GM21526 (cell line): Measurements from ENCODE around the gene TFF1.

Experiments used
- ATAC-seq: cut with Tn5 transposase; IDR thresholded peaks from one replicate; pipeline ENCODE4 v1.9.1; 2021; ENCODE audit warnings: moderate library complexity; ENCODE audit not compliant: unreplicated experiment, low FRiP score

The TFF1 gene

DNA sequence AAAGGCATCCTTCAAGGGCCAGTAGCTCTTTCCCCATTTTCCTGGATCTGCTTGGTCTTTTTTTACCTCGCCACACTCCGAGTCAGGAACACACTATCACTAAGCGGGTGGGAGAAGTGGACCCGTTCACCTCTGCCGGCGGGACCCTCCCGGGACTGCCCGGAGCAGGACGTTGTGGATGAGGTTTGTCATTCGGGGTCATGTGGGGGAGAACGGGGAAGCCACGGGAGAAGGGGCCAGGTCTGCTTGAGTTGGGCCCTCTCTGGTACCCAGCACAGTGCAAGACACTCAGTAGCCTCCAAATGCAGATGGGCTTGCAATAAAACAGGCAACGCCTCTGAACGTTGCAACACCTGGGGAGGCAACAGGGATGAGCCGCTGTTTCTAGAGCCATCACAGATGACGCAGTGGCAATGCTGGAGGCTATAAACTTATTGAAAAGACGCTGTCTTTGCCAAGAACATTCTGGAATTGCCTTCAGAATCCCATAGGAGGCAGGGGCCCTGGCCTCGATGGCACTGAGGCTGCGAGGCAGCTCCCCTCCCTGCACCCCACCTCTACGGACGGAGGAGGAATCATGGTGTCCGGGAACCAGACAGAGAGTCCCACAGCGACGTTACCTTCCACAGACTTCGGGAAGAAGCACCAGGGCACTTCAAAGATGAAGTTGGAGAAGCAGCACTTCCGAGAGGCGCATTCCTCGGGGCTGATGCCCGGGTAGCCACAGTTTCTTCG is 19.3 kb downstream of the TFF1 start:
- ATAC-seq = no peak

DNA sequence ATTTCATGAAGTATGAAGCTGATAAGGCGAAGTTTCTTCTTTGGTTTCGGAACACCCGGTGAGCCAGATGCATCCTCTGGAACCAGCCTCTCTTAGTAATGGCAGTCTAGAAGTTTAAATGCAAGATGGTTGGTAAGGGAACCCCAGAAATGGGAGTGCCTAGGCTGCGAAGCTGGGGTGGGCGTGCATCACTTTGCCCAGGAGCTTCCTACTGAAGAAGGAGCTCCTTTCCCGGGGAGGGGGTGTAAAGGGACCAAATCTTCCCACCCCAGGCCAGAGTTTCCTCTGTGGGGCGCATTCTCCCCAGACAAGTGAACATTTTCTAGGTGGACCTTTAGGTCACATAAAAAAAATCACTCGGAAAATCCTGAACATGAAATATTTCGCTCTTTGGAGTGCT is 19.9 kb downstream of the TFF1 start:
- ATAC-seq = no peak

DNA sequence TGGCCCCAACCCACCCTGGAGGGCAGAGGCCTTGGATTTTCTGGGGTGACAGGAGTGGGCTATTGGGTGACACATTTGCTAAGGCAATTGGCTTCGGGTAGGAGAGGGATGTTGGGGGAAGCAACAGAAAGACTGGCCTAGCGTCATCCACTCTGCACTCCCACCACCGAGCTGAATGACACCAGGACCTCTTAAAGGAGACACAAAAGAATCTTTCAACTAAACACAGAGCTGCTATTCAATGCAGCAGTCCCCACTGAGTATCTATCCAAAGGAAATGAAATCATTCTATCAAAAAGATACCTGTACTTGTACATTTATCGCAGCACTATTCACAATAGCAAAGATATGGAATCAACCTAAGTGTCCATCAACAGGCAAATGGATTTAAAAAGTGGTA is 21.7 kb downstream of the TFF1 start:
- ATAC-seq = no peak

DNA sequence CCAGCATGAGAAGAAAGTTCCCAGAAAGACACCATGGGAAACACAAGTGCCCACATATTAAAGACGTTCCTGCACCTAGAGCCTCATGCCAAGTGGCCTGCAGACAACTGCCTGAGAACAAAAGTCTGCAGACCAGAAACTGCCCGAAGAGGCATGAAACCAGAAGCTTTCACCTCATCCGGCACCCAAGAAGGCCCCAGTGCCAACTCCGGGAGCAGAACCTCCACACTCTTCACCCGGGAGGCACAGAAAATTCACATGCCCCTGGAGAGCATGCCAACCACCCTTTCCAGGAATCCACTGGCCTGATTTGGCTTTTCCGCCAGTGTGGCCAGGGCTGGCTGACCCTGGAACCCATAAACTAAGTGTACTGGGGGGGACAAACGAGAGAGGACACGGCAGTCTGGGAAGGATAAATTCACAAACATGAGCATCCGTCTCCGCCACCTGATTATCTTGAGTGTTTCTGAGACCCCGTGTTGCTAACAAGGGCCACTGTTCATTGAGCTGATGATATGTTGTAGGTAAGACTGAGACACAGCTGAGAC is 22.3 kb downstream of the TFF1 start:
- no peak for ATAC-seq

DNA sequence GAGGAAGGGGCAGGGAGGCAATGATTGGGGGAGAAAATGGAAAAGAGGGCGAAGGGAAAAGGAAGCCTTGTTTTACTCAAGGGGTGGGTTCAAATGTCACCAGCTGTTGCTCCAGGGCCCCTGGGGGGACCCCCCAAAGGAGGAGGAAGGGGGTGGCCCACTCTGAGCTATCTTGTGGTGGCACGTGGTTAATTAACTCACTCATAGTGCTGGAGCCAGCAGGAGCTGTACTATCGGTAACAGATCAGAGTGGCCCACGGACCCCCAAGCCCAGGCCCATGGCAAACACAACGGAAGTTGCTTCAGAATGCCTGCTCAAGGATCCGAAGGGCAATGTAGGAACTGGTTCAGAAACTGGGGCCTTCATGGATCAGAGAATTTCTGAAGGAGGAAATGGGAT is 22.8 kb downstream of the TFF1 start:
- no peak for ATAC-seq

DNA sequence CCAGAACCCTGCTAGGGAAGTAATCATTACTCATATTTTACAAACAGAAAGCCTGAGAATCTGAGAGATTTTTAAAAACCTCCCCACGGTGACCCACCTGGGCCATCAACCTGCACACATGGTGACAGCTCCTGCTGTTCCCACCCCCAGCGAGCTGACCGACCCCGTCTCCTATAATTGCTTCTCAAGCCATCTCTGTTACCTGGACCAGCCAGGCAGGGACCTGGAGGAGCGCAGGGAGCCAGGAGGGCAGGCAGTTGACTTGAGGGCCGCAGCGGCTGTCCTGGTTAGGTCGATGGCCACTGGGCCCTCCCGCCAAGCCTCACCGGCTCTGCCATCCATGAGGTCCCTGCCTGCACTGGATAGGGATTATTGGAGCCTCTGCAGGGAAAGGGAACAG is 23.2 kb downstream of the TFF1 start:
- no peak for ATAC-seq

- ATAC-seq = no peak
Observed at GRCh38 chr21:42341776-42342542, 24.4 kb downstream of the TFF1 start.

DNA sequence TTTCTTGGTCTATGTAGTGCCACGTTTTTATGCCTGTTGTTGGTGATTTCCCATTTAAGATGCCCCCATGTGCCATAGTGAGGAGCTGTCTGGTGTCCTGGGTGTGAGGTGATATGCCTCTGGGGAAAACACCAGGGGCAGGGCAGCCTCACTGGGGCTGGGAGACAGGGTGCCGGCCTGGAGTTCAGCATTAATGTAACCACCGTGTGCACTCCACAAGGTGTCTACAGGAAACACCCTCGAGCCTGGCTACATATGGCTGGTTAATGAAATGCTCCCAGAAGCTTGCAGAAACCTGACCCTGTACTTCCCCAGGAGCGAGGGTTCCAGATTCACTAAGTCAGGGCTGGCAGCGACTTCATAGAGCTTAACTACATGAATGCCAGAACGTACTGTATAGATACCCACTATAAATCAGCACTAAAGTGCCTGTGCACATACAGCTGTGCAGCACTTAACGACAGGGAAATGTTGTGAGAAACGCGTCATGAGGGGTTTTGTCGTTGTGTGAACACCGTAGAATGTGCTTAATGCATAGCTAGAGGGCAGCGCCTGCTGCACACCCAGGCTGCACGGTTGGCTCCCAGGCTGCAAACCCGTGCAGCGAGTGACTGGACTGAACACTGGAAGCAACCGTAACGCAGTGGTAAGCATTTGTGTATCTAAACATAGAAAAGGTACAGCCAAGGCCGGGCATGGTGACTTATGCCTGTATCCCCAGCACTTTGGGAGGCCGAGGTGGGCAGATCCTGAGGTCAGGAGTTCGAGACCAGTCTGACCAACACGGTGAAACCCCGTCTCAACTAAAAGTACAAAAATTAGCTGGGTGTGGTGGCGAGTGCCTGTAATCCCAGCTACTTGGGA is 25.9 kb downstream of the TFF1 start:
- ATAC-seq = no peak

DNA sequence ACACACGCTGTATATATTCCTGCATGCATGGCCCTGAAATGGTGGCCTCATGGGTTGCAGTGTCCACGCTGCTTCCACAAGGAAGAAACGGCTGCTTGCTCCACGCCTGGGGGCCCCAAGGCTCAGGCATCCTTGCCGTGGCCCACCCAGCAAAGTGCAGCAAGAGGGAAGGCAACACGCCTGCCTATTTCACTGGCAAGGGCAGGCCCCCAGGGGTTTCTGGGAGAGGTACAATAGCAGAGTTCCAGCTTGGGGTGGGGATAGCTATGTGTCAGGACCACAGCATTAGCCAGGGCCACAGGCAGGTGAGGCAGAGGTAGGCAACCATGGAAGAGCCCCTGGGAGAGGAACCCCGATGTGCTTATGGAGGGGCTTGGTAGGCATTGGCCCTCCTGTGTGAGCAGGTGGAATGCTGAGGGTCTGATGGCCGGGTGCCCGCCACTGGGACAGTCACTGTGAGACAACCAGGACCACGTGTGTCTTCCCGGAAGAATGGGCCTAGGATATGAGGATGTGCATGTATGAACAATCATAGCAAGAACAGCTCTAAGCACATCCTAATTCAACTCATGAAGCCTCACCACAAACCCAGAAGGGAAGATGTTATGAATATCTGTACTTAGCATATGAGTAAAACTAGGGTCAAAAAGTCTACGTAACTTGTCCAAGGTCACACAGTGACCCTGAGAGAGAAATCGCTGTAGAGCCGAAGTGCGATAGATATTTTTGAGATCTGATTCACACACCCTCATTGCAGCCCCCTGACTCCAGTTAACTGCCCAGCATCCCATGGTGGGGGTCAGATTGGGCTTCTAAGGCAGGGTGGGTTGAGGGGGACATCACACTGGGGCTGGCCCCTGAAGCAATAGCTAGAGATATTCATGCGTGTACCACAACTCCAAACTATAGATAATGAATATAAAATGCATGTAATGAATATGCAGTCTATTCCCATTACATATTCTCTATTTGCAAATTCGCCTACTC is 27.3 kb downstream of the TFF1 start:
- ATAC-seq = no peak

DNA sequence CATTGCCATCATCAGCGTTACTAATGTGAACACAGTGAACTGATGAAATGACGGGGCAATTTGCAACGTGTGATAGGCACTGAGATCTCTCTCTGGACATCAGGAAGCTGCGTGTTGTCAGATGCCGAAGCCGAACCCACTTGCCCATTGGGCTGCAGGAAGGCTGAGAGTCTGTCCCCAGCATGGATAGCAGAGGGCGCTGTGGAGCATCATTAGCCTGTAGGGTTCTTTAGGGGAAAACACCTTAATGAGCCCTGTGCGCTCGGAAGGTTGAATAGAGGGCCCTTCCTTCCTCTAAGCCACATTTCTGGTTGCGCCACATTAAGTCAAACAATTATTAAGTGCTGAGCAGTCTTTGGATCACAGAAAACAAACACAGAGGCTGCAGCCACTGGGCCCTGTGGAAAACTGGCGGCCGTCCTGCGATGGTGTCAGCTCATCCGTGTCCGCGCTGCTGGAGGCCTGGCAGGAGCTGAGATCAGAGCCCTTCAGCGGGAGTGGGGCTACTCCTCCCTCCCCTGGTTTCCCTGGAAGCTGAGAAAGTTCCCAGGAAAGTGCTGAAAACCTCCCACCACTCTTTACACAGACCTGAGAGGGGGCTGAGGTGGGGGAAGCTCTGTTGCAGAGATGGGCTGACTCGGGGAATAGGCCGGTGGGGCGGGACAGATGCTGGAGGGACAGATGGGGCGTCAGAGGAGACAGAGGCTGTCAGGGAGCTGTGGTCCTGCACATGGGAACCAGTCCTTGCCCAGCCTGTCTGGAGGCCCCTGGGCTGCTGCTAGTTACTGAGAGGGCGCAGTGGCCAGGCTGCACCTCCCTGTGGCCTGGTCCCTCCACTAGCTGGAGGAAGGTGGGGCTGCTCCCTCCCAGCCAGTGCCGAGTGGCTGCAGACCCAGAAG is 28.3 kb downstream of the TFF1 start:
- no peak for ATAC-seq

GRCh38 chr21:42337276-42337675 is 29.1 kb downstream of the TFF1 start:
- no peak for ATAC-seq

GRCh38 chr21:42336054-42336453 is 30.3 kb downstream of the TFF1 start:
- ATAC-seq = no peak

DNA sequence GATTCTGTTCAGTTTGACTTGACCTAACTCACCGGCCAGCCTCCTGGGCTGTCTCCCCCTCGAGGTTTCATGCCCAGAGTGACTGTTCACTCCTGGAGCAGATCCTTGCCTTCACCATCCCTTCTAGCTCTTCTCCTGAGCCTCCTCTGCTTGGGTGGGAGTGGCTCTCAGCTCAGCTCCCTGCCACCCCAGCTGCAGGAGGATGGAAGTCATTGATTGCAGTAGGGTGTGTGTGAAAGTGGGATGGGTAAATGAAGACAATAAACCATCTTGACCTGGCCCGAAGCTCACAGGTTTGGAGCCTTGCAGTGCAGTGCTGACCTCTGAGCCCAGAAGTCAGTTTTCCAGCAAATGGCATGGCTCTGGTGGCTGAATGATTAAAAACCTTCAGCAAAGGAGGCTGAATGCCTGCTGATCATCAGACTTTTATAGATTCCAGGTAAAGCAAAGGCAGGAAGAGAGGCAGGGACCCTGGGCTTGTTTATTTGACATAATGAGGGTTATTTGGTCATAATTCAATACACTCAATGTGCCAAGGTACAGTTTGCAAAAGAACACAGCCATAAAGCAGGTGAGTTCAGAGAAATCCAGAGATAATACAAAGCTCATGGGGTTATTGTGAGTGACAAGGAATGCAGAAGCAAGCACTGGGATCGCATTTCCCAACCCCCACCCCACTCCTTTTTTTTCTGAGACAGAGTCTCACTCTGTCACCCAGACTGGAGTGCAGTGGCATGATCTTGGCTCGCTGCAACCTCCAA is 33.6 kb downstream of the TFF1 start:
- no peak for ATAC-seq

- no peak for ATAC-seq
Observed at GRCh38 chr21:42331660-42332059, 34.7 kb downstream of the TFF1 start.

DNA sequence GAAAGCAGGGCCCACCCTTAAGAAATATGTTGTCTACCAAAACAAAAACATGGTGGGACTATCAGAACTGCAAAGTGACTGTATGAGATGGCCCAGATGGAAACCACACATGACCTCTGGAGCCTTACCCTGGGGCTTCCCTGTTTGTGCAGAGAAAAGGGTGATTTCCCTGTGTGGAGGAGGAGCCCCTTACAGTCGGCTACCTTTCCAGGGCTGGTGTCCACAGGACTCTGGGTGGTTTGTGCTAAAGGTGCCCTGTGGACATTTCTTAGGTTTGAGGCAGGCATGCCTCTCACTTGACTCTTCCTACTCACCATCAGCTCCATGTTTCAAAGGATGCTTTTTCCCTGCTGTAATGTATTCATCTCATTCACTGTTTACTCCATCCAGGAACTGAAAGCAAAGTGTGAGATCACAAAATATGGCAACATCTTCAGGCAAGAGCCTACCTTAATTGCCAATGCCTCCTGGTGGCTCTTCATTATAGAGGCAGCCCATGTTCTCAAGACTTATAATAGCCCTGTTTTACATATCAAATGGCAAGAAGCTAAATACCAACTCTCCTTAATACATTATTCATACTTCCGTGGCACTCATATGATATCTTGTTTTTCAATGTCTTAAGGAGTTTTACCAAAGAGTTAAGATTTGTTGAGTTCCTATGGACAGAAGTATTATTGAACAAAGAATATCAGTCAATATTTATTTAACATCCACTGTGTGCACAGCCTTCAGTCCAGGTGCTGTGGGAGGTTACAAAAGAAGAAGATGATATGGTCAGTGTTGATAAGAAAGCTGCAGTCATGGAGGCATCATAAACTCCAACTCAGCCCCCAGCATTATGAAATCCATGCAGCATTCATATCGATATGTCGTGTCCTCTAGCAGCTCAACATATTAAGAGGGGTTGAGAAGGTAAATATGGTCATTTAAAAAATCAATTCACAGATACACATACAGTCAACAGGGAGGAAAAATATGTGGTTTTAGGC is 35.7 kb downstream of the TFF1 start:
- no peak for ATAC-seq

DNA sequence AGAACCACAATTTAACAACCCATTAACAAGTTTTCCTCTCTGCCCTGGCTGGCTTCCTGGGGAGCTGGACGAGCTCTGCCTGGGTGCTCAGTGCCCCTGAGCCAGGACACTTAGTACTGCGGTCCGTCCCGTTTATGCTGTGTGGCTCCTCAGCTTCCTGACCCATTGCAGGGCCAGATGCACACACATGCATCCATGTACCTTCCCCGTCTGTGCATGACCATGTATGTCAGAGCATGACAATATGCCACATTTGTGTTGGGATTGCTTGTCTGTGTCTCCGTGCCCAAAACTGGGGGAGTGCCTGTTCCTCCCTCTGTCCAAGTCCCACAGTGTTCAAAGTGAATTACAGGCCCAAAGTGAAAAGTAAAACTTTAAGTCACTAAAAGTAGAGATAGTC is 41.4 kb downstream of the TFF1 start:
- ATAC-seq = no peak

GRCh38 chr21:42321845-42322244 is 44.5 kb downstream of the TFF1 start:
- ATAC-seq = no peak
